ENCODE results near the gene PRR14. TPM values are rescaled to one million over a fixed set of nuclear protein-coding genes. Genes with fewer than 3 reads are reported as not detected.

The PRR14 gene
- total RNA-seq, 8 experiments from 2014 or later: 12.4 to 30.7 (median 19.9) TPM

DNA sequence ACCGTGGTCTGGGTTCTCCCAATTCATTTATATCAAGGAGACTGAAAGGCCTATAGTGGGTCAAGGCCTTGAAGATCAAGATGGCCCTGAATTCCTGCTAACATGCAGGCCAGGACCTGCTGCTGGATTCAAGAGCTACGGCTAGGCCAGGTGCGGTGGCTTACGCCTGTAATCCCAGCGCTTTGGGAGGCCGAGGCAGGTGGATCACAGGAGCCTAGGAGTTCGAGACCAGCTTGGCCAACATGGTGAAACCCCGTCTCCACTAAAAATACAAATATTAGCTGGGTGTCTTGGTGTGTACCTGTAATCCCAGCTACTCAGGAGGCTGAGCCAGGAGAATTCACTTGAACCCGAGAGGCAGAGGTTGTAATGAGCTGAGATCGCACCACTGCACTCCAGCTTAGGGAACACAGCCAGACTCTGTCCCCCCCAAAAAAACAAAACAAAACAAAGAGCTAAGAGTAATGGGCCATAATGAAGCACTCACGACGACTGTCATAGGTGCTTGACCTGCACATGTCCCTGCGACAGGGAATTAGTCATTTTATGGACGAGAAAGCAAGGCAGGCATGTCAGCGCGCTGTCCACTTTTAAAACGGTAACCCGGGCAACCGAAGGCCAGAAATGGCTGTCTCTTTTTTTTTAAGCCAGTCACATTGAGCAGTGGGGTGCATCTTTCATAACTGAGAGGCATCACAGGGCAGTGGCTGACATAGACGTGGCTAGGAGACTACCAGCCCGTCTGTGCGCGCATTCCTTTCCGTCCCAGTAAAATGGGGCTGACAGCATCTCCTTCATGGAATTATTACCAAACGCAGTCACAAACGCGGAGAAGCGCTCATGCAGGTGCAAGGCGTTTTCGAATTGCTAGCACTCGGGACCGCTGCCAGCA lies 6.5 kb downstream of the PRR14 start:
- H3K4me1 ChIP-seq (replicated peaks in 1 of 2): peaks cover 25% of the 10 kb centered on the region in 2 donors
- H3K4me3 ChIP-seq: peak overlapping the region; percentile 30 to 40 (median 36)
- ATAC-seq (replicated peaks in 6 of 8): peak in 6 of 8 experiments; percentile 2 to 14 (median 7)
- 0 to 100% (median 10%) methylated on average over 1 to 21 of the region's 32 CpGs for WGBS, 10 experiments
- in situ Hi-C loops (cut with MboI; ENCODE audit: low pct_unique_long_range_greater_than_20kb in 2 of 9, low sequenced_read_pairs in 9 of 9, unreplicated experiment in 9 of 9): no loop called here
- peak overlapping the region; percentile 86 to 88 for H3K27ac ChIP-seq

DNA sequence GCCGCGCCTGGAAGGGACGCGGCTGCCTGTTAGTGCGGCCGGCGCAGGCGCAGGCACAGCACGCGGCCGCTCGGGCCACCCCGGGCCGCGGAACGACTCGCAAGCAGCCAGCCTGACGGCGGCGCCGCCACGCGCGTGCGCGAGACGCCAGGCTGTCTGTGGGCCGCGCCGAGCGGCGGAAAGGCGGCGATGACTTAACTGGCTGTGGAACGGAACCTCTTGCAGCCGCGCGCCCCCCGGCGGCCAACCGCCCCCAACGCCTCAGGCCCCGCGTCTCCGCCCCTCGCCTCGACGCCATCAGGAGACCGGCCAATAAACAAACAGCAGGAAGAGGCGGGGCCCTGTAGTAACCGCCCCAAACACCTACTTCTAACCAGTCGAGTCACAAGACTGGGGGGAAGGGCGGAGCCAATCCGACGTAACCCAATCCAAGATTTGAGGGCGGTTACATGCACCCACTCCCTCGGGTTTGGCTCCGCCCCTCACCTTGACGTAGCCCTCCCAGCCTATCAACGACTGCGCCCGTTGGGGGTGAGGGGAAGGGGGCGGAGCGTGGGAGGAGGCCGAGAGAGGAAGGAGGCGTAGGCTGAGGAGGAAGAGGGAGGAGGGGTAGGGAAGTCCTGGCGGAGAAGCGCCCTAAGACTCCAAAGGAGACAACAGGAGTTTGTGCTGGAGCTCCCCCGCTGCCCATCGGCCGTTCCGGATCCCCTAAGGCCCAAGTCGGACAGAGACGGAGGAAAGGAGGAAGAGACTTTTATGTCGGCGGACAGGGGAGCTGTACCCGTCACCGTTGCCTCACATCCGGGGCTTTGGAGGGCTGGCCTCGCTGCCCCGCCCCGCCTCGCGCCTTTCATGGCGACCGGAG lies 7.3 kb downstream of the PRR14 start, which contains the start of gene FBRS:
FBRS (plus strand) TSS at position 566 of the 865 bp plus-strand sequence. CDS start 1,088 bp downstream, outside the sequence.
- peak; percentile 68 to 82 (median 80) for ATAC-seq (replicated peaks in 6 of 8)
- WGBS, 10 experiments: 0 to 4% (median 3%) methylated on average over 5 to 17 of the region's 86 CpGs; no CpG with 5 or more reads in 4 of the 10 experiments
- peak within 1 kb of the TSS; percentile 98 for H3K27ac ChIP-seq
- in situ Hi-C loops (cut with MboI; ENCODE audit: low pct_unique_long_range_greater_than_20kb in 2 of 9, low sequenced_read_pairs in 9 of 9, unreplicated experiment in 9 of 9): no loop called here
- H3K4me3 ChIP-seq: peak within 1 kb of the TSS; percentile 60 to 76 (median 65)
- H3K4me1 ChIP-seq (replicated peaks in 1 of 2): peaks cover 20 to 21% of the 10 kb centered on the region in 2 donors

DNA sequence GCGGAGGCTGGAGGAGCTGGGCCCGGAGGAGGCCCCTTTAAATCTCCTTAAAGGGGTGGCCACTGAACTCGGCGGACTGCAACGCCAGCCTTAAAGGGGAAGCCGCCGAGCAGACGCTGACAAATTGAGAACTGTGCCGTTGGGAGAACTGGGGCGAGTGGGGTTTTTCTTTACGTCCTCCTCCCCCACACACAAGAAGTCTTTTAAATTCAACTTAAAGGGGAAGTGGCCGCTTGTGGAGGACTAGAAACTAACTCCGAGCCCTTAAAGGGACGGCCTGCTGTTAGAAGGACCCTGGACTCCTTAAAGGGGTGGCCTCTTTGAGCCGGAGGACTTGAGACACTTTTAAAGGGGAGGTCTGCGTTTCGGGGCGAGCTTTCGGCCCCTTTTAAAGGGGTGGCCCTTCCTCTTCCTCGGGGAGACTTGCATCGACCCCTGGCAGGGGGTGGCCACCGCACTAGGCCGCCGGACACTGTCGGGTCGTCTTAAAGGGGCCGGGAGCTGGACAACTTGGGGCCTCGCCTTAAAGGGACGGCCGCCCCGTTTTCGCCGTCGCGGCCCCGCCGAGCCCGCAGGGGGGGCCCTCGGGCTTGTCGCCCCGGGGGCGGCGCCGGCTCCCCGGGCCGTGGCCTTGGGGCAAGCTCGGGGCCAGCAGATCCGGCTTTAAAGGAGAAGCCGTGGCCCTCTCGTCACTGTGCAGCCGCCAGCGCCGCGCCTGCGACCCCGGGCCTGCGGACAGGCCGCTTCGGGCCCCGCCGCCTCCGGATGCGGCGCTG lies 8.2 kb downstream of the PRR14 start:
- in situ Hi-C loops (cut with MboI; ENCODE audit: low pct_unique_long_range_greater_than_20kb in 2 of 9, low sequenced_read_pairs in 9 of 9, unreplicated experiment in 9 of 9): no loop called here
- Histone ChIP-seq H3K4me1 (replicated peaks in 1 of 2) (peaks cover 21 to 24% of the 10 kb centered on the region in 2 donors), H3K4me3 (peak overlapping the region; percentile 60 to 76 (median 65)), H3K27ac (peak overlapping the region; percentile 98)
- 0 to 3% (median 0%) methylated on average over 1 to 13 of the region's 64 CpGs; no CpG with 5 or more reads in 4 of the 10 experiments for WGBS, 10 experiments
- ATAC-seq (replicated peaks in 6 of 8): peak; percentile 4 to 29 (median 19)

DNA sequence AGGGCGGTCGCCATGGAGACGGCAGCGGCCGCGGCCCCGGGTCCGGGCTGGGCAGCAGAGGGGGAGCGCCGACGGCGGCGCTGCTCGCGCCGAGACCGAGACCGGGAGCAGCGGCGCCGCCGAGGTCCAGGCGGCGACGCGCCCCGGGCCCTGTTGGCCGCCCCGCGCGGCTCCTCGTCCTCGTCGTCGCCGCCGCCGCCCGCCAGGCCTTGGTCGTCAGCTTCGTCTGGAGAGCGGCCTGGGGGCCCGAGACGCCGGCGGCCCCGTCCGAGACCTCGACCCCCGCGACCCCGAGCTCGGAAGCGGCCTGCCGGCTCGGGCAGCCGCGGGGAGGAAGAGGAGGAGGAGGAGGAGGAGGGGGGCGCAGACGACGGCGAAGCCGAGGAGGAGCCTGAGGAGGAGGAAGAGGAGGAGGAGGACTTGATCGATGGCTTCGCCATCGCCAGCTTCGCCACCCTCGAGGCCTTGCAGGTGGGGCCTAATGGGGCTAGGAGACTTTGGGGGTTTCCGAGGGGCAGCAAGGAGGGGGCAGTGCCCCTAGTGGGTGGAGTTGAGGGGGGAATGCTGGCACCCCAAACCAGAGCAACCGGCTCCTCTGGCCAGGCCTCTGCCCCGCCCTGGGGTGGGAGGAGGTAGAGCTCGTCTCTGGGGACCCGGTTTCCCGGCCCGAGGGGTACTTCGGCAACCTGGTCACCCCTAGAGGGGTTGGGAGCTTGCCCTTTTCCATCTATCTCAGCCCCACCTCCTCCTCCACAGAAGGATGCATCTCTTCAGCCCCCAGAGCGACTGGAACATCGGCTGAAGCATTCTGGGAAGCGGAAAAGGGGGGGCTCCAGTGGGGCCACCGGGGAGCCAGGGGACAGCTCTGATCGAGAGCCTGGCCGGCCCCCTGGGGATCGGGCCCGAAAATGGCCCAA lies 9.0 kb downstream of the PRR14 start:
- Histone ChIP-seq H3K27ac (peak overlapping the region; percentile 98), H3K4me3 (peak overlapping the region; percentile 60 to 76 (median 65)), H3K4me1 (replicated peaks in 1 of 2) (peaks cover 21 to 24% of the 10 kb centered on the region in 2 donors)
- ATAC-seq (replicated peaks in 6 of 8): no peak
- in situ Hi-C loops (cut with MboI; ENCODE audit: low pct_unique_long_range_greater_than_20kb in 2 of 9, low sequenced_read_pairs in 9 of 9, unreplicated experiment in 9 of 9): no loop called here
- WGBS, 10 experiments: 0% methylated on average over 2 to 5 of the region's 84 CpGs; no CpG with 5 or more reads in 8 of the 10 experiments

DNA sequence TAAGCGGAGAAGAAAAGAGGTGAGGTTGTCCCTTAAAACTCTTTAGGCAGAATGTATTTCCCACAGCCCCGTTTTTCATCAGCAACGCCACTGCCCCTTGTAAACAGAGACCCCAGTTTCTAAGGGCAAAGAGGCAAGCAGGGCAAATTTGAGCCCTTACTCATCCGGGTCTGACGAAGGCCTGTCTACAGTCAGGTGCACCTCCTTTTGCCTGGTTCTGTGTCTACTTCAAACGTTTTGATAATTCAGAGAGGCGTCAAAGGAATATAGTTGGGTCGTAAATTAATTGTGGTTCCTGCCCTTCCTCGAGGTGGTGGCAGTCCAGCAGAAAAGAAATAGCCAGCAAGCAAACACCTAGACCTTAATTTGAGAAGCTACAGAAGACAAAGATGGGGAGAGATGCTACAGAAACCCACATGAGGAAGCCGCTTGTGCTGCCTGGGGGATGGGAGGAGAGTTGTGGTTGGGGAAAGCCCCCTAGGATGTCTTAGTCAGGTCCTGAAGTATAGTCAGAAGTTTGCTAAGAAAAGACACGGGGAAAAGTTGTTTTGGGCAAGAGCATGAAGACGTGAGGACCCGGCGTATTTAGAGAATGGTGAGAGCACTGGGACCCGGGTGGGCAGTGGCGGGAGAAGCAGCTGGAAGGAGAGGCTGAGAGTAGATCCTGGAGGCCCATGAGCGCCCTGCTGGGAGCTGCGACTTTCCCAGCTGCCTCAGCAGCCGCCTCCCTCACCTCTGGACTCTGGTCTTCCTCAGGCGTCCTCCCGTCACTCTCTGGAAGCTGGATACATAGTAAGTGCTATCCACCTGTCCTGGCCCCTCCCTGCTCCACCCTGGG lies 9.9 kb downstream of the PRR14 start:
- no peak for ATAC-seq (replicated peaks in 6 of 8)
- 0 to 100% (median 33%) methylated on average over 1 to 12 of the region's 21 CpGs; no CpG with 5 or more reads in 1 of the 10 experiments for WGBS, 10 experiments
- in situ Hi-C loops (cut with MboI; ENCODE audit: low pct_unique_long_range_greater_than_20kb in 2 of 9, low sequenced_read_pairs in 9 of 9, unreplicated experiment in 9 of 9): no loop called here
- peak overlapping the region; percentile 98 for H3K27ac ChIP-seq
- H3K4me3 ChIP-seq: peak overlapping the region; percentile 60 to 76 (median 65)
- H3K4me1 ChIP-seq (replicated peaks in 1 of 2): peaks cover 21 to 24% of the 10 kb centered on the region in 2 donors

DNA sequence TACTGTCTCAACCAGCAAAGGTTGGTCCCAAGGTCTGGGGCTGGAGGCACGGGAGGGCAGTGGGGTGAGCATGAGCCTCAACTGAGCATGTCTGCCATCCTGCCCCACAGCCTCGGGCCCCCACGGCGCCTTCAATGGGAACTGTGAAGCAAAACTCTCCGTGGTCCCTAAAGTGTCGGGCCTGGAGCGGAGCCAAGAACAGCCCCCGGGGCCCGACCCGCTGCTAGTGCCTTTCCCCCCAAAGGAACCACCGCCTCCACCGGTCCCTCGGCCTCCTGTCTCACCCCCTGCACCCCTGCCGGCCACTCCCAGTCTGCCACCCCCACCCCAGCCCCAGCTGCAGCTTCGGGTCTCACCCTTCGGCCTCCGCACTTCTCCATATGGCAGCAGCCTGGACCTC lies 11.7 kb downstream of the PRR14 start:
- WGBS, 10 experiments: 67% methylated on average over 3 of the region's 17 CpGs; no CpG with 5 or more reads in 9 of the 10 experiments
- H3K27ac ChIP-seq: no peak overlapping the region
- peaks cover 12 to 15% of the 10 kb centered on the region in 2 donors for H3K4me1 ChIP-seq (replicated peaks in 1 of 2)
- ATAC-seq (replicated peaks in 6 of 8): no peak
- in situ Hi-C loops (cut with MboI; ENCODE audit: low pct_unique_long_range_greater_than_20kb in 2 of 9, low sequenced_read_pairs in 9 of 9, unreplicated experiment in 9 of 9): no loop called here
- no peak overlapping the region for H3K4me3 ChIP-seq

DNA sequence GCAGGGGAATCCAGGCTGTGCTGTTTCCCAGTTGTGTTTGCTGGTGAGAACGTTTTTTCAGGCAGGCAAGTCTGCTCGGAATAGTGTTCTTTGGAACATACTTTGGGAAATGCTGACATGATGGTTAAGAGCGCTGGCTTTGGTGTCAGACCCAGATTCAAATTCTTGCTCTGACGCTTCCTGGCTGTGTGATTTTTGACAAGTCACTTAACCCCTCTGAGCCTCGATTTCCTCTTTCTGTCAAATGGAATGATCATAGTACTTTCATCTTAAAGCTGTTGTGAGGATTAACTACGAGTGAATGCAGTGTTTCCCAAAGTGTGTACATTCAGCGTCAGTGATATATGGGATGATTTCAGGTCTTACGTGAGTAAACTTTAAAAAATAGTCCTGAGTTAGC lies 12.3 kb downstream of the PRR14 start:
- no peak overlapping the region for H3K27ac ChIP-seq
- H3K4me3 ChIP-seq: no peak overlapping the region
- 68 to 97% (median 83%) methylated on average over 4 to 8 of the region's 8 CpGs; no CpG with 5 or more reads in 2 of the 10 experiments for WGBS, 10 experiments
- no peak for ATAC-seq (replicated peaks in 6 of 8)
- peaks cover 12 to 15% of the 10 kb centered on the region in 2 donors for H3K4me1 ChIP-seq (replicated peaks in 1 of 2)
- in situ Hi-C loops (cut with MboI; ENCODE audit: low pct_unique_long_range_greater_than_20kb in 2 of 9, low sequenced_read_pairs in 9 of 9, unreplicated experiment in 9 of 9): no loop called here

DNA sequence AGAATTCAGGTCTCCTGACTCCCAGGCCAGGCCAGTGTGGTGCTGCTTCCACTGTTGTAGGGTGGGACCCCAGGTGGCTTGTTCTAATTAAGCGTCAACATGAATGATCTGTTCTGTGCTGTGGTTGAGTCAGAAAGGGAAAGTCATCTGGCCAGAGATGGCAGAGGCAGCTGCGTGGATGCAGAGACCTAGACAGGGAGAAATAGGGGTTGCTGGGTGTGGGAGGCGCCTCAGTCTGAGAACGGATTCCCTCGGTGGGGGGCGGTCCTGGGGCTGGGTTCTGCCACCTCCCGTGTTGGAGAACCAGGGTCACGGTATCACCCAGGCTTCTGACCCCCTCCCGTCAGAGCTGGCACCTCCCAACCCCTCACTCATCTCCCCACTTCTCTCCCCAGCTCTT lies 13.1 kb downstream of the PRR14 start:
- ATAC-seq (replicated peaks in 6 of 8): peak in 3 of 8 experiments; percentile 8 to 21 (median 18)
- peak overlapping the region; percentile 78 to 90 for H3K27ac ChIP-seq
- H3K4me3 ChIP-seq: no peak overlapping the region
- 54 to 100% methylated on average over 1 to 2 of the region's 9 CpGs; no CpG with 5 or more reads in 8 of the 10 experiments for WGBS, 10 experiments
- in situ Hi-C loops (cut with MboI; ENCODE audit: low pct_unique_long_range_greater_than_20kb in 2 of 9, low sequenced_read_pairs in 9 of 9, unreplicated experiment in 9 of 9): no loop called here
- peaks cover 12 to 15% of the 10 kb centered on the region in 2 donors for H3K4me1 ChIP-seq (replicated peaks in 1 of 2)

DNA sequence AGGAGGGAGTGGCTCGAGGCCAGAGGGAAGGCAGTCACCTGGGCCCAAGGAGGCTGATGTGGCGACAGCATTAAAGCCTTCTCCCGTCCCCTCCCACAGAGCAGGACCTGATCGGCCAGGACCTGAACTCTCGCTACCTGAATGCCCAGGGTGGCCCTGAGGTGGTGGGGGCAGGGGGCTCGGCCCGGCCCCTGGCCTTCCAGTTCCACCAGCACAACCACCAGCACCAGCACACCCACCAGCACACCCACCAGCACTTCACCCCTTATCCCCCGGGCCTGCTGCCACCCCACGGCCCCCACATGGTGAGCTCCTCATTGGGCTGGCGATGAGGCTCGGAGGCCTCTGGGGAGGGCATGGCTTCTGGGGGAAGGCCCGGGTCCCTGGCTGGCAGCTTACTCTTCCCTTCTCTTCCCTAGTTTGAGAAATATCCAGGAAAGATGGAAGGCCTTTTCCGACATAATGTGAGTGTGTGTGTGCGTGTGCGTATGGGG lies 13.9 kb downstream of the PRR14 start:
- Histone ChIP-seq H3K4me3 (no peak overlapping the region), H3K27ac (peak overlapping the region; percentile 78 to 90), H3K4me1 (replicated peaks in 1 of 2) (peaks cover 12 to 15% of the 10 kb centered on the region in 2 donors)
- no peak for ATAC-seq (replicated peaks in 6 of 8)
- WGBS, 10 experiments: 94 to 100% methylated on average over 2 to 5 of the region's 15 CpGs; no CpG with 5 or more reads in 8 of the 10 experiments
- in situ Hi-C loops (cut with MboI; ENCODE audit: low pct_unique_long_range_greater_than_20kb in 2 of 9, low sequenced_read_pairs in 9 of 9, unreplicated experiment in 9 of 9): no loop called here

DNA sequence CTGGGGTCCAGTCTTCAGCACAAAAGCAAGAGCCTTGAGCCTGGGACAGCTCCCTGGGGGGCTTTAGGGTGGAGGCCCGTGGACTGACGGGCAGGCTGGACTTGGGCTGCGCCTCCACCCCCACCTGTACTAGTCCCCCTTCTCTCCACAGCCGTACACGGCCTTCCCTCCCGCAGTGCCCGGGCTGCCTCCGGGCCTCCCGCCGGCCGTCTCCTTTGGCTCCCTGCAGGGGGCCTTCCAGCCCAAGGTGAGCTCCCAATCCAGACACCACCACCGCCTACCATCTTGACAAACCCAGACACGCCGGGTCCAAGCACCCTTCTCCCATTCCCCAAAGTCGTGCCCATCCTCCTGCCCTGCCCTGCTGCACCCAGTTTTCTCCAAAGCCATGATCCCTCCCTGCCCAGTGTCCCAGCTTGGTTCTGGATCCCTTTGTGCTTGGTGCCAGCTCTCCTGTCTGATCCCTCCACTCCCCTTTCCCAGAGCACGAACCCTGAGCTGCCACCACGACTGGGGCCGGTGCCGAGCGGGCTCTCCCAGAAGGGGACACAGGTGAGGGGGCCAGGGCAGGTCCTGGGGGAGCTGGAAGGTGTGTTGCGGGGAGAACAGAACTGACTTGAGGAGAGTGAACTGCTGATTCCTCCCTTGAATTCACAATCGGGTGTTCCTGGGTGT lies 14.5 kb downstream of the PRR14 start:
- in situ Hi-C loops (cut with MboI; ENCODE audit: low pct_unique_long_range_greater_than_20kb in 2 of 9, low sequenced_read_pairs in 9 of 9, unreplicated experiment in 9 of 9): no loop called here
- no peak overlapping the region for H3K4me3 ChIP-seq
- H3K27ac ChIP-seq: no peak overlapping the region
- peaks cover 12 to 15% of the 10 kb centered on the region in 2 donors for H3K4me1 ChIP-seq (replicated peaks in 1 of 2)
- ATAC-seq (replicated peaks in 6 of 8): peak in 1 of 8 experiments; percentile 4
- WGBS, 10 experiments: 80 to 100% (median 91%) methylated on average over 1 to 8 of the region's 22 CpGs; no CpG with 5 or more reads in 2 of the 10 experiments
